Fibroblast of skin of left quadriceps (primary cell): Measurements from ENCODE around the gene CFAP126.
"Not testable (repeated sequence)": the region's sequence is repeated elsewhere in the genome, so short reads cannot be mapped to it uniquely, and the experiment has no call there.

Experiments used
- DNase-seq, 2 experiments: peaks; one replicate each; pipeline ENCODE4 v3.0.0-alpha.2; 2013; ENCODE audit warnings: low read depth in 2 of 2

The CFAP126 gene

DNA sequence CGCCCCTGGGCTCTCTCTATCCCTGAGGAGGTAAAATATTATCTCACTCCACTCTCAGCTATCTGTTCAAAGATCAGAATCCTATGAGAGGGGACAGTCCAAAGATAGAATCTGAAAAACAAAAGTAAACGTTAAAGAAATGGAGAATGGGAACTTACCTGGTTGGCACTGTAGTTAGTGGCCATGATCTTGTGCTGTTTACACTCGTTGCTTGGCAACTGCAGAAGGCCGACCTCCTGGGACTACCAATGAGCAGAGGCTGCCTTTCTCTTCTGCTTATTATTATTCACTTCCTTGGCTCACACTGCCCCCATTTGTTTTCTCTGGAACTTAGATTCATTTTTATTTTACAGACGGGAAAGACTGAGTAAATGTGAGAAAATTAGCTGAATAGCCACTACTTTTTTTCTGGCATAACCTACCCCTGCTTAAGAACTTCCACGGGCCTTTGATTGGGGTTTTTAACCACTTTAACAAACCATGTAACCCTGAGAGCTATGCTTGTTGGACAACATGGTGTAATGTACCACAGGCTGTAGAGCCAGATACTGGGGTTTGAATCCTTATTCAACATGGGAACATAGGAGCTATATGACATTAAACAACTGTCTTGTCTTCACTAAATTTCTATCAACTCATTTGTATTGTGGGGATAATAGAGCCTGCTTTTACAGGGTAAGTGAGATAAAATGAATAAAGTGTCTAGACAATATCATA lies at the start of gene CFAP126:
TSS of gene CFAP126 (minus strand) at position 193 of the 717 bp plus-strand sequence. CDS start at position 185, 8 bp downstream.
- peak; percentile 11 to 17 for DNase-seq

- DNase-seq = not testable (repeated sequence)
These were observed 45.4 kb upstream of the CFAP126 start for GRCh38 chr1:161413050-161413449.

DNA sequence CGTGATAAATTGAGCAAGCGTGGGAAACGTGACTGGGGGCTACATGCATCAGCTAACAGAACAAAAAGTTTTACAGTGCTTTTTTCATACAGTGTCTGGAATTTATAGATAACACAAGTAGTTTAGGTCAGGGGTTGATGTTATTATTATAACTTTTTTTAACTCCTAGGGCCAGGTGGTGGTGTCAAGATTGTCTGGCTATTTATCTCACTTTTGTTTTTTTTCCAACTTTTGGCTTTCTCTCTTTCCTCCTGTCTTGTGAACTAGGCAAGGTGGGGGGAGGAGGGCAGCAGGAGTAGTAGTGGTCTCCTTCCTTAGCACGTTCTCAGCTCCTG lies 42.9 kb upstream of the CFAP126 start:
- DNase-seq = not testable (repeated sequence)

DNA sequence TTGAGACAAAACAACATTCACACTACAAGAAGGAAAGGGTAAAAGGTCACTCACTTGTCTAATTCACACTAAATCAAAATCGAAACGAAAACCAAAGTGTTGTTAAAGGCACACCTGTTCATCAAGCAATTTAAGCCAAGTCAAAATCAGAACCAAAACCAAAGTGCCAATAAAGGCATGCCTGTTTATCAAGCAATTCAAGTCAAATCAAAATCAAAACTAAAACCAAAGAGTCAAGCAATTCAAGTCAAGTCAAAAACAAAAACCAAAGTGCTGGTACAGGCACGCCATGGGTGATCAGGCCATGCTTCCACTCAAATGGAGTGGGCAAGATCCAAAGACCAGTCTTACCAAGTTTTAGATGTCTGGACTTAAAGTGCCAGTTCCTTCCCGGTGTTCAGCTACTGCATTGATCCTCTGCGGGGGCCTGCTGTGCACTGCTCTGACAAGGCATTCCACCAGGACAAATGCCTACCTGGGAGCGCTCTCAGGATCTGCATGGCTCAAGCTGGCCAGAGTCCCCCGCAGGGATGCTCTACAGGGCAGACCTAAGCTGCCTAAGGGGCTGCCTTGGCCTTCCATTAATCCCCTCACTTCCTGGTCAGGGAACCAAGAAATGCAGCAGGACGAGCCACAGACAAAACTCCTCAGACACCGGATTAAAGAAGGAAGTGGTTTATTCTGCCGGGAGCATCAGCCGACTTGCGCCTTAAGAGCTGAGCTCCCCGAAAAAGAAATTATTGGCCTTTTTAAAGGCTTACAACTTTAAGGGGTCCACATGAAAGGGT lies 42.4 kb upstream of the CFAP126 start:
- not testable (repeated sequence) for DNase-seq

GRCh38 chr1:161408429-161409052 lies 40.9 kb upstream of the CFAP126 start:
- DNase-seq = no peak

GRCh38 chr1:161407451-161407985 lies 39.8 kb upstream of the CFAP126 start:
- DNase-seq = no peak

GRCh38 chr1:161406551-161406950 lies 38.9 kb upstream of the CFAP126 start:
- not testable (repeated sequence) for DNase-seq

DNA sequence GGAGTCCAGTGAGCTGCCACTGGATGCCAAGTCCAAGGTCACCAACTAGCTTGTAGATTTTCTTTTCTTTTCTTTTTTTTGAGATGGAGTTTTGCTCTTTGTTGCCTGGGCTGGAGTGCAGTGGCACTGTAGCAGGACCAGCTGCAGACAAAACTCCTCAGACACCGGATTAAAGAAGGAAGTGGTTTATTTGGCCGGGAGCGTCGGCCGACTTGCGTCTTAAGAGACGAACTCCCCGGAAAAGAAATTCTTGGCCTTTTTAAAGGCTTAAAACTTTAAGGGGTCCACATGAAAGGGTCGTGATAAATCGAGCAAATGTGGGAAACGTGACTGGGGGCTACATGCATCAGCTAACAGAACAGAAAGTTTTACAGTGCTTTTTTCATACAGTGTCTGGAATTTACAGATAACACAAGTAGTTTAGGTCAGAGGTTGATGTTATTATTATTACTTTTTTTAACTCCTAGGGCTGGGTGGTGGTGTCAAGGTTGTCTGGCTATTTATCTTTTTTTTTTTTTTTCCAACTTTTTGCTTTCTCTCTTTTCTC lies 36.4 kb upstream of the CFAP126 start:
- no peak for DNase-seq

DNA sequence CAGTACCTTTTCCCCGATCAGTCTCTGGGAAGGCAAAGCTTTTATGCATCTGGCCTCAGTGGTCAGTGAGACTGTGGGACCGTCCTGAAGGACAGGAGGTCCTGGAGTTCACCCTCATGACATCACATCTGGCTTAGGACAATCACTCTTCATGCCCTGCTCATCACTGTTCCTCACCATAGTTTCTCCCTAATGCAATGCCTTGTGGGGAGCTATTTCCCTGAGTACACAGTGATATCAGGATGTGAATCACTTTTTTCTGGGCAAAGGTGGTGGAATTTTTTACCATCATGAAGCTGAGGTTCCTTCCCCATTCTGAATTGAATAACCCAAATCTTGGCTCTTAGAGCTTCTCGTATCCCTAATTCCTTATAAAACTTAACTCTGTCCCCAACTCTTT lies 34.8 kb upstream of the CFAP126 start:
- no peak for DNase-seq

DNA sequence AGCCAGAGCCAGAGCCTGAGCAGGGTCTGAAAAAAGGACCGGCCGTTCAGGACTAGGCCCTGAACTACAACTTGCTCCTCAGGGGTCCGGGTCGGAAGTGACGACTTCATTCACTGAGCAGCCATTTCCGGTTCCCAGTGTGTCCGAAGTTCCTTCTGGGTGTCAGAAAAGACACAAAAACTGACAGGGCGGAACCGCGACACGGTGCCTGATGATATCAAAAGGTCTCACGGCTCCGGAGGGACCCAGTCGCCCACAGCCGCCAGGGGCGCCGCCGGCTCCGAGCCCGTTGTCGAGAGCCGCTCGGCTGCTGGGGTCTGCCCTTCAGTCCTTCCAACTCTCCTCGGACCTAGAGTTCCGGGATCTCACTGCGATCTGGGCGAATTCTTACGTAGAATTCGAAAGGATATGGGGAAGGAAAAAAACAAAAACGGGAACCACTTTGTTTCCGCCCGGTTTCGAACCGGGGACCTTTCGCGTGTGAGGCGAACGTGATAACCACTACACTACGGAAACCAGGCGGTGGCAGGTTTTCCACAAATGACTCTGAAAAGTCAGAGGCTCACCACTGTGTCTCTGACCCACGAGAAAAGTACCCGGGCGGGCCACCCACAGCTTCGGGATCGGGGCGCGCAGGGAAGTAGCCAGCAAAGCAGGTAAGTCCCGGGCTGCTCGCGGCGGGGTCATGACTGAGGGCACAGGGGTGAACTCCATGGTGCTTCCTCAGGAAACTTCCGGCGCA lies 31.8 kb upstream of the CFAP126 start:
- DNase-seq = peak; percentile 82 to 83

- peak in 1 of 2 experiments; percentile 8 for DNase-seq
These were observed 31.2 kb upstream of the CFAP126 start for GRCh38 chr1:161398900-161399256.

- DNase-seq = not testable (repeated sequence)
These were observed 29.4 kb upstream of the CFAP126 start for GRCh38 chr1:161397038-161397437.

- no peak for DNase-seq
These were observed 25.5 kb upstream of the CFAP126 start for GRCh38 chr1:161393151-161393550.

DNA sequence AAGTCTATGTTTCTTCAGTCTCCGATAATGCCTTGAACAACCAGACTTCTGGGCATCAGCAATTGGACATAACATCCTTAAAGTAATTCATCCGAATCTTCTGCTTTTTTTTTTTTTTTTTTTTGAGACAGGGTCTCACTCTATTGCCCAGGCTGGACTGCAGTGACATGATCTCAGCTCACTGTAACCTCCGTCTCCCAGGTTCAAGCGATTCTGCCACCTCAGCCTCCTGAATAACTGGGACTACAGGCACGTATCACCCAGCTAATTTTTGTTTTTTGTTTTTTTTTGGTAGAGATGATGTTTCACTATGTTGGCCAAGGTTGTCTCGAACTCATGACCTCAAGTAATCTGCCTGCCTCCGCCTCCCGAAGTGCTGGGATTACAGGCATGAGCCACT lies 23.9 kb upstream of the CFAP126 start:
- no peak for DNase-seq

GRCh38 chr1:161391136-161391535 lies 23.5 kb upstream of the CFAP126 start:
- not testable (repeated sequence) for DNase-seq

GRCh38 chr1:161390559-161390858 lies 22.8 kb upstream of the CFAP126 start:
- DNase-seq = no peak

- DNase-seq = peak; percentile 97
These were observed 22.2 kb upstream of the CFAP126 start for GRCh38 chr1:161389691-161390558.

DNA sequence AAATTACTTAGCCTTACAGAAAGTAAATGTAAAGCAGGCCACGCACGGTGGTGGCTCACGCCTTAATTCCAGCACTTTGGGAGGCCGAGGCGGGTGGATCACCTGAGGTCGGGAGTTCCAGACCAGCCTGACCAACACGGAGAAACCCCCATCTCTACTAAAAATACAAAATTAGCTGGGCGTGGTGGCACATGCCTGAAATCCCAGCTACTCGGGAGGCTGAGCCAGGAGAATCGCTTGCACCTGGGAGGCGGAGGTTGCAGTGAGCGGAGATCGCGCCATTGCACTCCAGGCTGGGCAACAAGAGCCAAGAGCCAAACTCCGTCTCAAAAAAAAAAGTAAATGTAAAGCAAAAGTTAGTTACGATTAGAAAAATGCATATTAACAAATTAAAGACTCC lies 21.5 kb upstream of the CFAP126 start:
- DNase-seq = not testable (repeated sequence)

GRCh38 chr1:161388639-161389038 lies 21.0 kb upstream of the CFAP126 start:
- DNase-seq = no peak

- peak; percentile 33 to 41 for DNase-seq
These were observed 14.7 kb upstream of the CFAP126 start for GRCh38 chr1:161382214-161383019.
